ENCODE measurements around the gene NAA40.

NAA40 gene

DNA sequence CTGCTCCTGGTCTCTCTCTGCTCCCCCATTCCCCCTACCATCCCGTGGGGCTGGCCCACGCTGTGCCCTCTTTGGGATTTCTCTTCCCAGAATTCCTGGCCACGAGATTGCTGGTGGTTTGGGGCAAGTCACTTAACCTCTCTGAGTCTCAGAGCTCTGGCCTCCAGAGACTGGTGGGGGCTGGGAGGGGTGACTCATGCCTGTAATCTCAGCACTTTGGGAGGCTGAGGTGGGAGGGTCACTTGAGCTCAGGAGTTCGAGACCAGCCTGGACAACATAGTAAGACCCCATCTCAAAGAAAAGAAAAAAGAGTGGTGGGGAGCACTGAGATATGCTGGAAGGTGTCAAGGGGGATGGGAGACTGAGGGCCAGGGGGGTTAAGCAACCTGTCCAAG lies 65.8 kb downstream of the NAA40 start (continued):
- TF ChIP-seq, protein P1, sequence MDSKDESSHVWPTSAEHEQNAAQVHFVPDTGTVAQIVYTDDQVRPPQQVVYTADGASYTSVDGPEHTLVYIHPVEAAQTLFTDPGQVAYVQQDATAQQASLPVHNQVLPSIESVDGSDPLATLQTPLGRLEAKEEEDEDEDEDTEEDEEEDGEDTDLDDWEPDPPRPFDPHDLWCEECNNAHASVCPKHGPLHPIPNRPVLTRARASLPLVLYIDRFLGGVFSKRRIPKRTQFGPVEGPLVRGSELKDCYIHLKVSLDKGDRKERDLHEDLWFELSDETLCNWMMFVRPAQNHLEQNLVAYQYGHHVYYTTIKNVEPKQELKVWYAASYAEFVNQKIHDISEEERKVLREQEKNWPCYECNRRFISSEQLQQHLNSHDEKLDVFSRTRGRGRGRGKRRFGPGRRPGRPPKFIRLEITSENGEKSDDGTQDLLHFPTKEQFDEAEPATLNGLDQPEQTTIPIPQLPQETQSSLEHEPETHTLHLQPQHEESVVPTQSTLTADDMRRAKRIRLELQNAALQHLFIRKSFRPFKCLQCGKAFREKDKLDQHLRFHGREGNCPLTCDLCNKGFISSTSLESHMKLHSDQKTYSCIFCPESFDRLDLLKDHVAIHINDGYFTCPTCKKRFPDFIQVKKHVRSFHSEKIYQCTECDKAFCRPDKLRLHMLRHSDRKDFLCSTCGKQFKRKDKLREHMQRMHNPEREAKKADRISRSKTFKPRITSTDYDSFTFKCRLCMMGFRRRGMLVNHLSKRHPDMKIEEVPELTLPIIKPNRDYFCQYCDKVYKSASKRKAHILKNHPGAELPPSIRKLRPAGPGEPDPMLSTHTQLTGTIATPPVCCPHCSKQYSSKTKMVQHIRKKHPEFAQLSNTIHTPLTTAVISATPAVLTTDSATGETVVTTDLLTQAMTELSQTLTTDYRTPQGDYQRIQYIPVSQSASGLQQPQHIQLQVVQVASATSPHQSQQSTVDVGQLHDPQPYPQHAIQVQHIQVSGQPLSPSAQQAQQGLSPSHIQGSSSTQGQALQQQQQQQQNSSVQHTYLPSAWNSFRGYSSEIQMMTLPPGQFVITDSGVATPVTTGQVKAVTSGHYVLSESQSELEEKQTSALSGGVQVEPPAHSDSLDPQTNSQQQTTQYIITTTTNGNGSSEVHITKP (tag by site-specific recombination; IDR thresholded peaks at IDR 0.05): 0 out of 2 replicates have a peak, but pooled peaks have one; percentile 21

DNA sequence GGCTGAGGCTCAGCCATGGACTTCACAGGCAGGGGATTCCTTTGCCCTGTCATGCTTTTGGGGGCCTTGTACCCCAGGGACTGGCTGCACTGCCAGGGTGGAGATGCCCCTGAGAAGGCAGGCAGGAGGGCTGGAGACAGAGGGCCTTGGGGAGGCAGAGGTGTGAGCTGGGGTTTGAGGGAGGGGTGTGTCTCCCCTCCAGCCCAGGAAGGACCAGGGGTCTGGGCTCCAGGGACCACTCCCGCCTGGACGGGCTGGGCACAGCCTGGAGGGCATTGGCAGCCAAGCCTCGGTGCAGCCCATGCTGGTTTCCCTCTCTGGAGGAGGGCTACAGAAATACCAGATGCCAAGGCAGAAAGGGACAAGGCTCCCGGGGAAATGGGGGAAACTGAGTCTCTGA lies 66.9 kb downstream of the NAA40 start:
- H3K4me1 ChIP-seq (ENCODE audit: control insufficient read depth, insufficient read depth, low read length): no peaks in the 10 kb centered on the region
- ChIA-PET POLR2A (interaction anchor here (2.1 kb wide), 1 partner anchor 20 kb away, joined by 5 read pairs; no protein-coding TSS in a partner anchor), CTCF (interaction anchor here (0.6 kb wide), 1 partner anchor 167 kb away, joined by 3 read pairs; the partner anchor contains the start of gene MARK2)
- no peak overlapping the region for H3K4me3 ChIP-seq (ENCODE audit: low read depth, low read length)
- H3K9me3 ChIP-seq (ENCODE audit: control insufficient read depth, insufficient read depth, low read depth, low read length): no peaks in the 10 kb centered on the region
- TF ChIP-seq ZNF621 (tag by site-specific recombination; IDR thresholded peaks at IDR 0.05) (no peak), ZNF155 (tag by site-specific recombination; IDR thresholded peaks at IDR 0.05) (no peak), ZNF768 (tag by site-specific recombination; IDR thresholded peaks at IDR 0.05) (no peak), BCL11B (tag by site-specific recombination; IDR thresholded peaks at IDR 0.05; ENCODE audit: low read depth) (no peak), ZNF544 (tag by site-specific recombination; IDR thresholded peaks at IDR 0.05) (no peak), ZNF19 (tag by site-specific recombination; IDR thresholded peaks at IDR 0.05; ENCODE audit: low read depth) (no peak), ZBTB1 (tag by site-specific recombination; IDR thresholded peaks at IDR 0.05) (no peak), ZNF146 (tag by site-specific recombination; IDR thresholded peaks at IDR 0.05) (no peak), ZNF658 (tag by site-specific recombination; IDR thresholded peaks at IDR 0.05) (no peak), ZXDB (tag by site-specific recombination; IDR thresholded peaks at IDR 0.05) (no peak), ZNF610 (tag by site-specific recombination; IDR thresholded peaks at IDR 0.05; ENCODE audit: borderline replicate concordance) (no peak), ZNF677 (tag by site-specific recombination; IDR thresholded peaks at IDR 0.05) (no peak), WT1 (tag by site-specific recombination; IDR thresholded peaks at IDR 0.05) (no peak), ZNF324 (tag by site-specific recombination; IDR thresholded peaks at IDR 0.05) (no peak), ZNF214 (tag by site-specific recombination; IDR thresholded peaks at IDR 0.05; ENCODE audit: borderline replicate concordance) (no peak)
- TF ChIP-seq, protein P2, sequence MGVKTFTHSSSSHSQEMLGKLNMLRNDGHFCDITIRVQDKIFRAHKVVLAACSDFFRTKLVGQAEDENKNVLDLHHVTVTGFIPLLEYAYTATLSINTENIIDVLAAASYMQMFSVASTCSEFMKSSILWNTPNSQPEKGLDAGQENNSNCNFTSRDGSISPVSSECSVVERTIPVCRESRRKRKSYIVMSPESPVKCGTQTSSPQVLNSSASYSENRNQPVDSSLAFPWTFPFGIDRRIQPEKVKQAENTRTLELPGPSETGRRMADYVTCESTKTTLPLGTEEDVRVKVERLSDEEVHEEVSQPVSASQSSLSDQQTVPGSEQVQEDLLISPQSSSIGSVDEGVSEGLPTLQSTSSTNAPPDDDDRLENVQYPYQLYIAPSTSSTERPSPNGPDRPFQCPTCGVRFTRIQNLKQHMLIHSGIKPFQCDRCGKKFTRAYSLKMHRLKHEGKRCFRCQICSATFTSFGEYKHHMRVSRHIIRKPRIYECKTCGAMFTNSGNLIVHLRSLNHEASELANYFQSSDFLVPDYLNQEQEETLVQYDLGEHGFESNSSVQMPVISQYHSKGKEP (tag by site-specific recombination; IDR thresholded peaks at IDR 0.05): no peak
- TF ChIP-seq, protein P3, sequence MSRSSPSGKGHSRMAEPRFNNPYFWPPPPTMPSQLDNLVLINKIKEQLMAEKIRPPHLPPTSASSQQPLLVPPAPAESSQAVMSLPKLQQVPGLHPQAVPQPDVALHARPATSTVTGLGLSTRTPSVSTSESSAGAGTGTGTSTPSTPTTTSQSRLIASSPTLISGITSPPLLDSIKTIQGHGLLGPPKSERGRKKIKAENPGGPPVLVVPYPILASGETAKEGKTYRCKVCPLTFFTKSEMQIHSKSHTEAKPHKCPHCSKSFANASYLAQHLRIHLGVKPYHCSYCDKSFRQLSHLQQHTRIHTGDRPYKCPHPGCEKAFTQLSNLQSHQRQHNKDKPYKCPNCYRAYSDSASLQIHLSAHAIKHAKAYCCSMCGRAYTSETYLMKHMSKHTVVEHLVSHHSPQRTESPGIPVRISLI (tag by site-specific recombination; IDR thresholded peaks at IDR 0.05): no peak
- TF ChIP-seq, protein P4, sequence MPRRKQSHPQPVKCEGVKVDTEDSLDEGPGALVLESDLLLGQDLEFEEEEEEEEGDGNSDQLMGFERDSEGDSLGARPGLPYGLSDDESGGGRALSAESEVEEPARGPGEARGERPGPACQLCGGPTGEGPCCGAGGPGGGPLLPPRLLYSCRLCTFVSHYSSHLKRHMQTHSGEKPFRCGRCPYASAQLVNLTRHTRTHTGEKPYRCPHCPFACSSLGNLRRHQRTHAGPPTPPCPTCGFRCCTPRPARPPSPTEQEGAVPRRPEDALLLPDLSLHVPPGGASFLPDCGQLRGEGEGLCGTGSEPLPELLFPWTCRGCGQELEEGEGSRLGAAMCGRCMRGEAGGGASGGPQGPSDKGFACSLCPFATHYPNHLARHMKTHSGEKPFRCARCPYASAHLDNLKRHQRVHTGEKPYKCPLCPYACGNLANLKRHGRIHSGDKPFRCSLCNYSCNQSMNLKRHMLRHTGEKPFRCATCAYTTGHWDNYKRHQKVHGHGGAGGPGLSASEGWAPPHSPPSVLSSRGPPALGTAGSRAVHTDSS (tag by site-specific recombination; IDR thresholded peaks at IDR 0.05): no peak
- TF ChIP-seq, protein P5, sequence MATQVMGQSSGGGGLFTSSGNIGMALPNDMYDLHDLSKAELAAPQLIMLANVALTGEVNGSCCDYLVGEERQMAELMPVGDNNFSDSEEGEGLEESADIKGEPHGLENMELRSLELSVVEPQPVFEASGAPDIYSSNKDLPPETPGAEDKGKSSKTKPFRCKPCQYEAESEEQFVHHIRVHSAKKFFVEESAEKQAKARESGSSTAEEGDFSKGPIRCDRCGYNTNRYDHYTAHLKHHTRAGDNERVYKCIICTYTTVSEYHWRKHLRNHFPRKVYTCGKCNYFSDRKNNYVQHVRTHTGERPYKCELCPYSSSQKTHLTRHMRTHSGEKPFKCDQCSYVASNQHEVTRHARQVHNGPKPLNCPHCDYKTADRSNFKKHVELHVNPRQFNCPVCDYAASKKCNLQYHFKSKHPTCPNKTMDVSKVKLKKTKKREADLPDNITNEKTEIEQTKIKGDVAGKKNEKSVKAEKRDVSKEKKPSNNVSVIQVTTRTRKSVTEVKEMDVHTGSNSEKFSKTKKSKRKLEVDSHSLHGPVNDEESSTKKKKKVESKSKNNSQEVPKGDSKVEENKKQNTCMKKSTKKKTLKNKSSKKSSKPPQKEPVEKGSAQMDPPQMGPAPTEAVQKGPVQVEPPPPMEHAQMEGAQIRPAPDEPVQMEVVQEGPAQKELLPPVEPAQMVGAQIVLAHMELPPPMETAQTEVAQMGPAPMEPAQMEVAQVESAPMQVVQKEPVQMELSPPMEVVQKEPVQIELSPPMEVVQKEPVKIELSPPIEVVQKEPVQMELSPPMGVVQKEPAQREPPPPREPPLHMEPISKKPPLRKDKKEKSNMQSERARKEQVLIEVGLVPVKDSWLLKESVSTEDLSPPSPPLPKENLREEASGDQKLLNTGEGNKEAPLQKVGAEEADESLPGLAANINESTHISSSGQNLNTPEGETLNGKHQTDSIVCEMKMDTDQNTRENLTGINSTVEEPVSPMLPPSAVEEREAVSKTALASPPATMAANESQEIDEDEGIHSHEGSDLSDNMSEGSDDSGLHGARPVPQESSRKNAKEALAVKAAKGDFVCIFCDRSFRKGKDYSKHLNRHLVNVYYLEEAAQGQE (tag by site-specific recombination; IDR thresholded peaks at IDR 0.05): no peak
- peaks cover 0 to 16% of the 10 kb centered on the region in 2 experiments; a peak in 1 of 3 replicates for H3K36me3 ChIP-seq (ENCODE audit: control insufficient read depth in 2 of 2, insufficient read depth in 1 of 2, low read length in 2 of 2)
- H3K27ac ChIP-seq (ENCODE audit: extremely low read depth, low read depth, low read length): no peak overlapping the region

Measured in HEK293 (cell line).